GM19193 (cell line): ENCODE data around the gene COMT.

Experiments
- POLR2A ChIP-seq: IDR thresholded peaks from 4 replicates; pipeline ENCODE4 v1.6.1; 2011; ENCODE audit not compliant: insufficient read depth, insufficient read length; ENCODE audit errors: extremely low read depth

The COMT gene

DNA sequence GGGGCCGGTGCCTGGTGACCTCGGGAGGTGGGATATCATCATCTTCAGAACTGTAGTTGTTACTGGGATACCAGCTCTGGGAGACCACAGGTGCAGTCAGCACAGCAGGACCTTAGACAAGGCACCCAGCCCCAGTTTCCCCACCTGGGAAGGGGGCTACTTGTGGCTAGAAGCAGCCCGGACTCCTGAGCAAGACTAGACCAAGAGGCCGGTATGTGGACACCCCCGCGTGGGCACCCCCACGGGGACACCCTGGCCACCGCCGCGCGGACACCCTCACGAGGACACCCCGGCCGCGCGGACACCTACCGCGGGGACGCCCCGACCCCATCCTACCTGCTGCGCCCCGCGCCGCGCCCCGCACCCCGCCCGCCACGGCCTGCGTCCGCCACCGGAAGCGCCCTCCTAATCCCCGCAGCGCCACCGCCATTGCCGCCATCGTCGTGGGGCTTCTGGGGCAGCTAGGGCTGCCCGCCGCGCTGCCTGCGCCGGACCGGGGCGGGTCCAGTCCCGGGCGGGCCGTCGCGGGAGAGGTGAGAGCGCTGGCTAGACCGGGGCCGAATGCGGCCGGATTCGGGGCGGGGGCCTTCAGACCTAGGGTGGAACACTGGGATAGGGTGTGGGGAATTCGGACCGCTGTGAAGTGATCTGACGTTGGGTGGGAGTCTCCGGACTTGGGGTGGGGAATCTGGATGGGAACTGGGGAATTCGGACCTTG lies at the start of gene COMT, which contains the start of gene TXNRD2:
COMT (plus strand) TSS at position 408 of the 718 bp plus-strand sequence. CDS start 20,755 bp downstream, outside the sequence.
TXNRD2 (minus strand) TSS at position 454 of the 718 bp plus-strand sequence; CDS start at position 439, 15 bp downstream.
- TF ChIP-seq POLR2A: peak; percentile 84

DNA sequence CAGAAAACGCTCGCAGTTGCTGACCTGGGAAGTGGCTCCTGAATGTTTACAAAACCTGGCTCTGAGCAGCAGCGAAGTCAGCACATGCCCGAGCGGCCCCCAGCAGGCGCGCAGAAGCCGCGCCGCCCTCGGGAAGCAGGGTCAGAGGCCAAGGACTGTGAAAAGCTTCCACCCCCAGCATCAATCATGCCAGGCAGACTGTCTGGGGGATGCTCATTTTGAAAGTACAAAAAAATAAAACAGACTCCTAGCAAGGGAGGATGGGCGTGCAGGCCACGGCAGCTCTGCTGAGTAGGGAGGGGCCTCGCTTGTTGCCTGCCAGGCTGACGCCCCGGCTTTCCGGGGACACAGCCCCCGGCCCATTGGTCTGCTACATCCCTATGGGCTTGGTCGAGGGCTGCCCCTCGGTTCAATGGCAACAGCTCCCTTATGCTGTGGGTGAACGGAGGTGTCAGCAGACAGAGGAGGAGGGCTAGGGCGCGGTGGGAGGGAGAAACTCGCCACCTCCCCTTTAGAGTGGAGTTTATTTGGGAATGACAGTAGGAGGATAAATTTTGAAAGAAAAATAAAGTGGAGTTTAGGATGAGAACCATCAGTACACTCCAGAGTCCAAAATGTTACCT lies 49.2 kb upstream of the COMT start:
- TF ChIP-seq POLR2A: no peak

DNA sequence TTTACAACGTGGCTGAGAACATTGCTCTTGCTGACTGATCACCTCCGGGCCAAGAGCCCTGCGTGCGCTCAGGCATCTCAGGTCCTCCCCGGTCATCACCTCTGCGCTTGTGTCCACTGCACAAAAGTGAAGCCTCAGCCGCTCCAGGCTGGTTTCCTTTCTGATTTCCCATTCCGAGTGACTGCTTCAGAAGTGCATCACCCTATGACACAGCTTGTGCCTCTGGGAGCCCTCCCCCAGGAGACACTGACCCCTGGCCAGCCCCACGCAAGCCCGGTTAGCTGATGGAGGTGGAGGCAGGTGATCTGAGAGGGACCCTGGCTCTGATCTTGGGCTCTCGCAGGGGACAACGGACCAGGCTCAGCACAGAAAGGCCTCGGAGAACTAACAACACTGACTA lies 48.6 kb upstream of the COMT start:
- no peak for TF ChIP-seq POLR2A

DNA sequence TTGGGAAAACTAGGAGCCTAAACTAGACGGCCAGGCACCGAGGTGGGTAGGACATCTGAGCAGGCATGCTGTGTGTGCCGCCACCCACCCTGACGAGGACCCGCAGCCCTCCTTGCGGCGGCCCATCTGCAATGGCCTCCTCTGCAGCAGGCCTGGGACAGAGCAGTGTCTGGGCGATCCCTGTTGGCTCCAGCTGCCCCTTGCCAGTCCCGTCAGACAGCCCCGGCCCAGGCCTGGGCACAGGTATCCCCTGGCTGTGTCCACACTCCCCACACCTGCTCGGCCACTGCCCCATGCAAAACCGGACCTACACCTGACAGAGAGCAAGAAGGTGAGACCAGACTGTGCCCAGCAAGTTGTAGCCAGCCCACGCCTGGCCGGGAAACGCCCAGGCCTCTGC lies 48.2 kb upstream of the COMT start:
- no peak for TF ChIP-seq POLR2A

DNA sequence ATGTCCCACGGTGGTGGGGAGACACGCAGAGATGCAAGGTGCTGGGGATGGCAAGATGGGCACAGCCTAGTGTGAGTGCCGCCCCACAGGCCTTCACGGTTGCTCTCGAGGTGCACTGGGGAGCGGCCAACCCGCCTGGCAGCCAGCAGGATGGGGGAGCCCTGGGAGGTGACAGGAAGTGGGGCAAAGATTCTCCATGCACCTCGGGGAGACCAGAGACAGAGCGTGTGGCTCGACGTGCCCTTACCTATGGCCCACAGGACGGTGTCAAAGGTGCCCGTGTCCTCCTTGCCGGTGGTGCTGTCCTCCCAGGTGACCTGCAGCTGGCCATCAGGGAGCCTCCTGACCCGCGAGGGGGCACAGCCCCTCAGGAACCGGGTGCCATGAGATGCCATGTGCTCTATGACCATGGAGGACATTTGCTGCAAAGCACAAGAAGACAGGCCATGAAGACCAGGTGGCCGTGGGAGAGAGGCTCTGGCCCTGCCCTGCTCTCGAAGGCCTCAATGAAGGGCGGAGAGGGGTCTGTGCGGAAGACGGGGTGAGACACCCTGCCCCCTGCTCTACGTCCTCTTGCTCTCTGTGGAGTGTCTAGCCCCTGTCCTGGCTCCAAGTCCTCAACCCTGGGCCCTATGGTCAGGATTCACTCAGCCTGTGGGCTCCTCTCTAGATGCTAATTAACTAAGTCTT lies 46.3 kb upstream of the COMT start:
- TF ChIP-seq POLR2A: no peak

DNA sequence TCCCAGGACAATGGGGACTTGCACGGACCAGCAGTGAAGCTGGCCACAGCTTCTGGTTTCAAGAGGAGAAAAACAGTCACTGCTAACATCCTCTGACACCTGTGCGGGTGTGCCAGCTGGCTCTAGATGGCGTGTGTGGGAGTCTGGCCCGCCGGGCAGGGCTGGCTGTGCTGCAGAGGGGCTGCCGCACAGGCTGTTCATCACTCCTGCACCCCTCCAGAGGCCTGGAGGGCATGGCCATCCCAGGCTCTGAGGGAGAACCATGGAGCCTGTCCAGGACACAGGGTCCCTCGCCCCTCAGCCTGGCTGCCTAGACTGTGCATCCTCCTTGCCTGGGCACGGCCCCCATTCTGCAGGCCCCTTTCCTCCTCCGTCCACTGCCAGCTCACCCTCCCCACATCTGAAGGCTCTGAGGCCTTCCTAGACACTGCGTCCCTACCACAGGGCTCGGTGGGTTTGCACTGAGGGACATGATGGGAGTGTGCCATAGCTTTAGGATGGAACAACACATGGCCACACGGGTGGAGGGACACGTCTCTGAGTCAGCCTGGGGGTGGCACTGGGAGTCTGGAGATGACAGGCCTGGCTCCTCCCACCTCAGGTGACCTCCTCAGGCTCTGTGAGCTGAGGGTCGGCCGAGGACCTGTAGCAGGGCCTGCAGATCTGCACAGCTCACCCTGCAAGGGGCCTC lies 44.8 kb upstream of the COMT start:
- no peak for TF ChIP-seq POLR2A

DNA sequence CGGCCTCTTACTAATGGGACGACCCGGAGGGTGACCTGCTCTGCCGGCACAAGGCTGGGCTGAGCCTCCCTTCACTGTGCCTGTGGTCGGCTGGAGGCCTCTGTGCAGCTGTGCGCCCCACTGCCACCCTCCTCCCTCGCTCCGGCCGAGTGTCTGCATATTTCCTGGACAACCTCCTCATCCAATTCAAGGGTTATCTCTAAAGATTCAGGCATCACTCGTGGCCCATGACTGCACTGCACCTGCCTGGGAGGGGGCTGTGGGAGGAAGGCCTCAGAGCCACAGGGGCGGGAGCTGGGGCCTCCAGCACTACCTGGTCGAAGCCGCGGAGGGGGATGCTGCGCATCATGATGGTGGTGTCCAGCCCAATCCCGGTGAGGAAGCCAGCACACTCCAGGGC lies 43.8 kb upstream of the COMT start:
- no peak for TF ChIP-seq POLR2A

DNA sequence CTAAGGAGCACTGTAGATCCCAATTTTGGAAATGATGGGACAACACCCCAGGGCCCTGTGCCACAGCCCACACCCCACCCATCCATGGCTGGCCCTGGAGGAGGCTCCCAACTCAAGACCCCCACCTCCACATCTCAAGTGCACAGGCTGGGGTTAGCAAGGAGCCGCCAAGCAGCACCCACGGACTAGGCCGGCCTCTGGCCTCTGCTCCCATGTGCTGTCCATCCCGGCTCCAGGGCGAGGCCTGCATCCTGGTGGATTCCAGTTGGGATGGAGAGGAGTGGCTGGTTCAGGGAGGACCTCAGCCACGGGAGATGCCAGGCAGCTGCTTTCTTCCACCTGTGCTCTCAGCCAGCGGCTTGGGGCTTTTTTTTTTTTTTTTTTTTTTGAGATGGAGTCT lies 43.4 kb upstream of the COMT start:
- TF ChIP-seq POLR2A: no peak

DNA sequence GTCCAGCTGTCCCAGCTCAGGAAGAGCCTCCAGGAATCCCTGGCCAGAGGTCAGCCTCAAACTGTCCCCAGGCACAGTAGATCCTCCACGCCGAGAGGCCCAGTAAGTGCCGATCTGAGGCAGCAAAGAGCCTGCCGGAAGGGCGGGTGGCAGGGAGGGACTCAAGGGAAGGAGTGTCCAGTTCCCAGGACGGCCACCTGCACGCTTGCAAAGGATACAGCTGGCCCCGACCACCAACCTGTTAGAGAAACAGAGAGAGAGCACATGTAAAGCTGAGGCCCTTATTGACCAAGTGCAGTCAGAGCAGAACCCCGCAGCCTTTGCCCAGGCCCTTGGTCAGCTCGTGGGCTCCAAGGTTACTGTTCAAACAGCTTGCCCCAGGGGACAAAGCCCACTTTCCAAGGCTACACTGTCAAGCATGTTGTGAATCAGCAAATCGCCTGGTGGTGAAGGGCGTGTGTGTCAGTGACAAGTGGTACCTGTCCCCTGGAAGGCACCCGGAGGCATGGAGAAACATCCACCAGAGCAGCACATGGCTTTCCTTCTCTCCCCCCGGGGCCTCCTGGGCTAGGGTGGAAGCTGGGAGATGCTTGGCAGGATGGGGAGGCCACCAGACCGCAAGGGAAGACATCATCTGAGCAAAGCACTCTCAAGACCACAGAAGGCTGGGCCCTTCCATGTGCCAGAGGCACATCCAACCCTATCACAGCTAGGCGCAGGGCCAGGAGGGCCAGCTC lies 42.6 kb upstream of the COMT start:
- TF ChIP-seq POLR2A: no peak

DNA sequence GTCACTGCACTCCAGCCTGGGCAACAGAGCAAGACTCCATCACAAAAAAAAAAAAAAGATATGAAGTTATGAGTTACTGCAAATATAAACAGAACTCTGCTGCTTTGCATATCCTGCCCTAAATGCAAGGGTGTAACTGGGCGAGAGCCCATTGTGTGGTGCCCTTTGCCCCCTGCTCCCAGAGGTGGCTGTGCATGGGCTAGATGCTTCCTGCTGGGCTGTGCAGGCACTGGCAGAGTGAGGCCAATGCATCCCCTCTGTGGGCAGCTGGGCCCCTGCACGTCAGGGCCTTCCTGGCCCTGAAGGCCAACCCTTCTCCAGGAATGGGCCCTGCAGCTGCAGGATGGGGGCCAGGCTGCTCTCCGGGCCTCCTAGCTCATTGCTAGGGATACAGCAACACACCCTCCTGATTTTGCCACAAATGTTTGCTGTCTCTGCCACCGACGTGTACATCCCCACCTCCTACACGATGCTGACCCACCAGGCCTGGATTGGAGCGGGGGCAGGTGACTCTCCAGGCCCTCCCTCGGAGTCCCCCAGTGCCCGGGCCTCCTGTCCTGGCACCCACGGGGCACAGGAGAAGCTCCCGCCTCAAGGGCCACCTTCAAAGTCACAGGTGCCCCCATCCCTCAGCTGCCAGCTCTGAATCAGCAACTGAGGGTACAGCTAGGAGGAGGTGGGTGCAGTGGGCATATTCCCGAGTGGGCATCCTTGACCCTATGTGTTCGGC lies 40.7 kb upstream of the COMT start:
- TF ChIP-seq POLR2A: no peak

DNA sequence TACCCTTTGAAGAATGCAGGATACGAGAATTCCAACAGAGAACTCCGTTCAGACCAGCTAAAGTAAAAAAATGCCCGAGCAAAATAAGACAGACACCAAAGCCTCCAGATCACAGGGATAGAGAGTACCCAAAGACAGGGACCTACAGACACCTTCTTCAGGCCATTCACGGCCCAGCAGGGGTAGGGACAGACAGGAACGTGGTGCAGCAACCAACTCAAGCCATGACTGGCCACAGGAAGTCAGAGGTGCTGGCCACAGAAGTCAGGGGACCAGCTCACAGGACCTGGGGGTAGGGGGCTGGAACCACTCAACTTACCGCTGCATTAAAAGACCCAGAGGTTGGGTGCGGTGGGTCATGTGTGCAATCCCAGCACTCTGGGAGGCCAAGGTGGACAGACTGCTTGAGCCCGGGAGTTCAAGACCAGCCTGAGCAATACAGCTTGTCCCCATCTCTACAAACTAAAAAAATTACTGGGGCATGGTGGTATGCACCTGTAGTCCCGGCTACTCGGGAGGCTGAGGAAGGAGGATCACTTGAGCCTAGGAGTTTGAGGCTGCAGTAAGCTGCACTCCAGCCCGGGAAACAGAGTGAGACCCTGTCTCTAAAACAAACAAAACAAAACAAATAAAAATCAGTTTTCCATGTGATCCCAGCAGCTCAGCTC lies 39.9 kb upstream of the COMT start:
- TF ChIP-seq POLR2A: no peak

DNA sequence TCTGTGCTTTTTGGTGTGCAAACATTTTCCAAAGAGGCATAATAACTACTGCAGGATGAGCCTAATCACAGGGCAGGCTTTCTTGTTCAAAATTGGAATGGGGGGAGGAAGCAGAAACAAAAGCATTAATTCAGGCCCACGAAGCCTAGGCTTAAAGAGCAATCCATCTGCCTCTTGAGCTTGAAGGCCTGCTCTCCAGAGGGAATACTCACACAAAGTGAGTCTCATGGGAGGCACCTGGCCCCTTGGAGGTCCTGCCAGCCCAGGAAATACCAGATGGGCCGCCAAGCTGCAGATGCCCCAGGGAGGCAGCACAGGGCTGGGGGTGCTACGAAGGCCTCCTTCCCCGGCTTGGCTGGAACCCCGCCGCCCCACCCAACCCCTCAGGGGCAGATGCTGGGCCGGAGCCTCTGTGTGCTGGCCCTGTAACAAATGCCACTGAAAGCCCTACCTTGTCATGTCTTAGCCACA lies 39.3 kb upstream of the COMT start:
- no peak for TF ChIP-seq POLR2A

DNA sequence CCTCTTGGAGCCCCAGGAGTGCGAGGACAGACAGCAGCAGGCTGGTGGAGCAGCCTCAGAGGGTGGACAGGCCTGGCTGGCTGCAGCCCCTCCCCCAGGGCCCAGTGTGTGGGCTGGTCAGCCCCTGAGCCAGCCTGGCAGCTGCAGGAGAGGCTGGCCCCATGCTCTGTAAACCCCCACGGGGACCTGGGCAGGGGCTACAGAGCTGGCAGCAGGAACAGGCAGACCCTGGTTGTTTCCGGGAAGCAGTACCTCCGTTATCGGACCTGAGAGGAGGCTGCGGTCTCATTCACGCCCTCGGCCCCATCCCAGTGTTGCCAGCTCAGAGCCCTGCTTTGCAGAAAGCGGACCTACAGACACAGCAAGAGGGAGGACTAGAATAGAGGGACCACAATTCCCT lies 38.5 kb upstream of the COMT start:
- no peak for TF ChIP-seq POLR2A
